NCI-H2107 treated with DMSO at 0.1 percent for 48 hours (cell line): ENCODE results near the gene YY2.
A peak's percentile ranks its signal among the peaks of the same experiment; 100 is the strongest.
"Not testable (repeated sequence)": the region's sequence is repeated elsewhere in the genome, so short reads cannot be mapped to it uniquely, and the experiment has no call there.

Experiments
- DNase-seq: peaks from one replicate; lab custom pipeline; 2025; ENCODE audit not compliant: unreplicated experiment; lab: John Stamatoyannopoulos, UW

Gene YY2

GRCh38 chrX:21855937-21856415 lies at the start of gene YY2:
Gene YY2, plus strand, starts transcription at chrX:21855987. Its CDS starts 498 bp downstream, at chrX:21856485.
- no peak for DNase-seq

GRCh38 chrX:21806691-21807090 lies 49.1 kb upstream of the YY2 start:
- no peak for DNase-seq

GRCh38 chrX:21811832-21812231 lies 44.0 kb upstream of the YY2 start:
- no peak for DNase-seq

- DNase-seq = no peak
These were observed 43.2 kb upstream of the YY2 start for GRCh38 chrX:21812628-21813027.

- DNase-seq = no peak
These were observed 42.0 kb upstream of the YY2 start for GRCh38 chrX:21813612-21814368.

GRCh38 chrX:21816136-21816535 lies 39.7 kb upstream of the YY2 start:
- DNase-seq = no peak

GRCh38 chrX:21820170-21820569 lies 35.6 kb upstream of the YY2 start:
- DNase-seq = not testable (repeated sequence)

GRCh38 chrX:21821875-21822274 lies 33.9 kb upstream of the YY2 start:
- no peak for DNase-seq

GRCh38 chrX:21831496-21831895 lies 24.3 kb upstream of the YY2 start:
- no peak for DNase-seq

GRCh38 chrX:21837056-21837455 lies 18.7 kb upstream of the YY2 start:
- DNase-seq = no peak

GRCh38 chrX:21838937-21839333 lies 16.9 kb upstream of the YY2 start:
- peak; percentile 65 for DNase-seq

- DNase-seq = peak; percentile 92
These were observed 16.2 kb upstream of the YY2 start, which contains the start of gene MBTPS2 for GRCh38 chrX:21839334-21840192. Gene MBTPS2, plus strand, starts transcription at chrX:21839617. Its CDS starts 118 bp downstream, at chrX:21839735.

- DNase-seq = peak; percentile 20
These were observed 15.6 kb upstream of the YY2 start for GRCh38 chrX:21840193-21840545.

- no peak for DNase-seq
These were observed 12.6 kb upstream of the YY2 start for GRCh38 chrX:21843179-21843578.

GRCh38 chrX:21845096-21845495 lies 10.7 kb upstream of the YY2 start:
- no peak for DNase-seq

- no peak for DNase-seq
These were observed 8.4 kb upstream of the YY2 start for GRCh38 chrX:21847342-21847741.

GRCh38 chrX:21853578-21853977 lies 2.2 kb upstream of the YY2 start:
- DNase-seq = no peak

- DNase-seq = no peak
These were observed 717 bp downstream of the YY2 start for GRCh38 chrX:21856504-21856903.

GRCh38 chrX:21863241-21863640 lies 7.5 kb downstream of the YY2 start:
- no peak for DNase-seq

GRCh38 chrX:21865436-21865835 lies 9.6 kb downstream of the YY2 start:
- DNase-seq = no peak

- DNase-seq = no peak
These were observed 14.7 kb downstream of the YY2 start for GRCh38 chrX:21870494-21870893.
